HG03457 (cell line): ENCODE measurements around the gene CHST2.
"Not testable (repeated sequence)": the region's sequence is repeated elsewhere in the genome, so short reads cannot be mapped to it uniquely, and the experiment has no call there.

Experiments
- ATAC-seq: cut with Tn5 transposase; IDR thresholded peaks from one replicate; pipeline ENCODE4 v1.9.1; 2021; ENCODE audit warnings: moderate number of reproducible peaks; ENCODE audit not compliant: unreplicated experiment

CHST2 gene, protein sequence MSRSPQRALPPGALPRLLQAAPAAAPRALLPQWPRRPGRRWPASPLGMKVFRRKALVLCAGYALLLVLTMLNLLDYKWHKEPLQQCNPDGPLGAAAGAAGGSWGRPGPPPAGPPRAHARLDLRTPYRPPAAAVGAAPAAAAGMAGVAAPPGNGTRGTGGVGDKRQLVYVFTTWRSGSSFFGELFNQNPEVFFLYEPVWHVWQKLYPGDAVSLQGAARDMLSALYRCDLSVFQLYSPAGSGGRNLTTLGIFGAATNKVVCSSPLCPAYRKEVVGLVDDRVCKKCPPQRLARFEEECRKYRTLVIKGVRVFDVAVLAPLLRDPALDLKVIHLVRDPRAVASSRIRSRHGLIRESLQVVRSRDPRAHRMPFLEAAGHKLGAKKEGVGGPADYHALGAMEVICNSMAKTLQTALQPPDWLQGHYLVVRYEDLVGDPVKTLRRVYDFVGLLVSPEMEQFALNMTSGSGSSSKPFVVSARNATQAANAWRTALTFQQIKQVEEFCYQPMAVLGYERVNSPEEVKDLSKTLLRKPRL

GRCh38 chr3:143119009-143119914 is at the start of gene CHST2:
Gene CHST2 (plus strand): TSS chr3:143119771. CDS start chr3:143120817, 1,046 bp downstream.
- peak; percentile 64 for ATAC-seq

DNA sequence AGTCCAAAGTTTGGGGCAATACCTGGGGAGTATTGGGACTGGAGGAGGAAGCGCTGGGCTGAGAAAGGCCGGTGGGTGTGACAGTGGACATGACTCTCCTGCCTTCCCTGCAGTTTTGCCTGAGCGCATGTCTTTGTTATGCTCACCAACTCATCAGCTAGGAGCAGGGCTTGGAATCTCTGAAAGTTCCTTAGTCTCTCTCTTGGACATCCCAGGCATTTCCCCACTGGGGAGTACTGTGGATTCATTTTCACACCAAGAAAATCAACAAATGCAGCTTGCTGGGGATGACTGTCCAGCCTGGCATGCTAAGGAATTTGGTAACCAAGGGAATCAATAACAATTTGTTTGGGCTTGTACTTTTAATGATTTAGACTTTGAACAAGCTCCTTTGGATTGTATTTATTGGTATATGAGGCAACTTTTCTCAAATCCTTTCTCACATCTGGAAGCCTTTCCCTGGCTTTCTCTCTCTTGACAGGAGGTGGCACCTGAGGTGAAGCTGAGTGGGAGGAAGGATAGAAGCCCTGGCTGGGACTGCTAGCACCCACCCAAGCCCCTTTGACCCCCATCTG is 48.5 kb upstream of the CHST2 start:
- no peak for ATAC-seq

- no peak for ATAC-seq
These were observed 47.8 kb upstream of the CHST2 start for GRCh38 chr3:143071776-143072175.

- ATAC-seq: not testable (repeated sequence)
These were observed 47.1 kb upstream of the CHST2 start for GRCh38 chr3:143072298-143073020.

DNA sequence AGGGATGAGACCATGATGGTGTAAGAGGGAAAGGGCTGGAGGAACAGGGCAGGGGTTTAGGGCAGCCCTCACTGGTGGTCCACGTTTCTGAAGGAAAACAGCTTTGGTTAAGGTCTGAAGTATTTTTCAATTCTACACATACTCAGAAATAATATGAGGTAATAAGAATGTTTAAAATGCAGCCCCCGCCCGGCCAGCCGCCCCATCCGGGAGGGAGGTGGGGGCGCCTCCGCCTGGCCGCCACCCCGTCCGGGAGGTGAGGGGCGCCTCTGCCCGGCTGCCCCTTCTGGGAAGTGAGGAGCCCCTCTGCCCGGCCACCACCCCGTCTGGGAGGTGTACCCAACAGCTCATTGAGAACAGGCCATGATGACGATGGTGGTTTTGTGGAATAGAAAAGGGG is 46.0 kb upstream of the CHST2 start:
- not testable (repeated sequence) for ATAC-seq

GRCh38 chr3:143073983-143074382 is 45.6 kb upstream of the CHST2 start:
- ATAC-seq: not testable (repeated sequence)

DNA sequence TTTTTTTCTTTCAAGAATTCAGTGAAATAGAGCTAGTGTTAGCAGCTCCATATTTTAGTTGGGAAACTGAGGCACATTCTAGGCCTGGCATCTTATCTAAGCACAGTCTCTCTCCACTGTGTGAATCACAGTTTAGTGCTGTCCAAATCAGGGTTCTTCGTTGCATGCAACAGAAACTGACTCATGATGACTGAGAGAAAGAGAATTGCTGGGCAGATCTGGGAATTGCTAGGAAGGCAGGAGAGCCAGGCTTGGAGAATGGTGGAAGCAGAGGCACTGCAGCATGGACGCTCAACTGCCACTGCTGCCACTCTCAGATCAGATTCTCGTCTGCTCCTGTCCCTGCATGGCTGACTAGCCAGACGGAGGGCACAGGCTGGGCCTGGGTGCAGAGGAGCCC is 40.7 kb upstream of the CHST2 start:
- no peak for ATAC-seq

GRCh38 chr3:143080196-143080595 is 39.4 kb upstream of the CHST2 start:
- ATAC-seq: no peak

GRCh38 chr3:143081365-143081764 is 38.2 kb upstream of the CHST2 start:
- ATAC-seq: no peak

DNA sequence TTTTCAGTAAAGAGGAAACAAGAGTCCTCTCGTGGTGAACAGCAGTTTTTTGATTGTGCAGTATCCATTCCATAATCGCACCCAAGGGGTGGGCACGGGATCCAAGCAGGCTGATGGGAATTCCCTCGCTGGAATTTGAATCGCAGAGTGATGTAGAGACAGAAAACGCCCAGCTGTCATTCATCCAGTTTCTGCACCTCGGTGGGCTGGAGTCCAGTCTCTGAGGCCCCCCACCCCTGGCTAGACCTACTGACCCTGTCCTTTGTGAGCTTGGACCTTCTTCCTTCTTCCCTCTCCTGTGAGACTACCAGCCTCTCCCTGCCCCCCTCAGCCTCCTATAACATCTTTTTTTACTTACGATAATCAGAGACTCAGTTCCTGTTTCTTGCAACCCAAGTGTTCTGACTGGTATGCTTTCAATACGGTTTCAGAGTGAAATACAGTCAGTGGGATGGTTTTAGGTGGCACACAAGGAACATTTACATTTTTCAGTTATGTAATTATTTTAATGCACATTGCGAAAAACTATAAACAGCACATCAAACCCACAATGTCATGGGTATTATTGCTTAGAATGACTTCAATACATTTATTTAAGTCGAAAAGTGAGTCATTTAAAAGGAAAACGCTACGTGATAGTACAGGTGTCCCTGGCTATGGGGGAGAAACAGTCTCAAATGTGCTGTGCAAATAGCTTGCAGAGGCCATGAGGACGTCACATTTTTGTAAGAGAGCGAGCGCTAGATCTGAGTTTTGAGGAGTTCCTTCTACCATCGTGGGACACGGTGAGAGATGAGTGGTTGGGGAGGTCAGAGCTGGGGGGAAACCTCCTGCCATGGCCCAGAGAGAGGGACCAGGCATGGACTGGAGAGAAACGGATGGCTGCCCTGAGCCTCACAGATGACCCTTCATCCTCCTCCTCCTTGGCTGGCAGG is 37.5 kb upstream of the CHST2 start:
- ATAC-seq: peak; percentile 81

- no peak for ATAC-seq
These were observed 35.8 kb upstream of the CHST2 start for GRCh38 chr3:143083781-143084180.

DNA sequence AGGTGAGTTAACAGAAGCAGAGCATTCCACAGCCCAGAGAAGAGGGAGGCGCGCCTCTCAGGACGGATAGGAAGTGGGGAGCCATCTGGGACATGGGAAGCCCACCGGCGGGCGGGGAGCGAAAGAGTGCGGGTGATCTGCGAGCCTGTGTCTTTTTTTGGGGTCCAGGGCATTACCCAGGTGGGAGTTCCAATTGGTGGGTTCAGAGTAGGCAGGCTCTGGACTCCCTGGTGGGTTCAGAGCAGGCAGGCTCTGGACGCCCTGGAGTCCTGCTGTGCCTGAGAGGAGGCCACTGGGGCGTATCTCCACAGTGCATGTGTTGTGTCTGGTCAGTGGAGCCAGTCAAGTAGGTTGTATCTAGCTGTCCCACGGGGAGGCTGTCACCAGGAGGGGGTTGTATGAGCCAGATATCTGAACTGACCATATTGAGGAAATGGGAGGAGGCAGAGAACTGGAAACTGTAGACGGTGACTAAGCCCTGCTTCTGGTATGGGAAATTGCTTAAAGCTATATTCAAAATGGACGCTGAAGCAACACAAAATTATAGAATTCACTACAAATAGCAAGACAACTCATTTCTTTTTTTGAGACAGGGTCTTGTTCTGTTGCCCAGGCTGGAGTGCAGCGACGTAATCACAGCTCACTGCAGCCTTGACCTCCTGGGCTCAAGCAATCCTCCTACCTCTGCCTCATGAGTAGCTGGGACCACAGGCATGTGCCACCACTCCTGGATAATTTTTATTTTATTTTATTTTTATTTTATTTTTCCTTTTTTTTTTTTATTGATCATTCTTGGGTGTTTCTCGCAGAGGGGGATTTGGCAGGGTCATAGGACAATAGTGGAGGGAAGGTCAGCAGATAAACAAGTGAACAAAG is 34.5 kb upstream of the CHST2 start:
- no peak for ATAC-seq

DNA sequence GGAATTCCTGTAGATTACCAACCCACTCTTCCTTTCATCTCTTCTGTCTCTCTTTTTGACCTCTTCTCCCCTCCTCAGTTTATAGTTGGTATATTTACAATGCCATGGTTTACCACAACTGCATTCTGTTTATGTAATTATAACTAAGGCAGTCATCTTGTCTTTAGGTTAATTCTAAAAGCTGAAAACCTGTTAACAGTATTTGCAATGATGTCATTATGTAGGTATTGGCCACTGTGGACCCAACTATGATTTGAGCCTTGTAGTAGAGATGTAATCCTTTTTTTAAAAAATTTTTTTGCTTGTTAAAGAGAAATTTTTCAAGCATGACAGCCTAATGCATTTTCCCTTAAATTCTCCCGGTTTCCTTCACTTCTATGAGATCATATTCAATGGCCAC is 30.7 kb upstream of the CHST2 start:
- ATAC-seq: no peak

- ATAC-seq: no peak
These were observed 29.6 kb upstream of the CHST2 start for GRCh38 chr3:143089965-143090364.

- no peak for ATAC-seq
These were observed 29.1 kb upstream of the CHST2 start for GRCh38 chr3:143090486-143090885.

- no peak for ATAC-seq
These were observed 28.4 kb upstream of the CHST2 start for GRCh38 chr3:143090976-143091837.

DNA sequence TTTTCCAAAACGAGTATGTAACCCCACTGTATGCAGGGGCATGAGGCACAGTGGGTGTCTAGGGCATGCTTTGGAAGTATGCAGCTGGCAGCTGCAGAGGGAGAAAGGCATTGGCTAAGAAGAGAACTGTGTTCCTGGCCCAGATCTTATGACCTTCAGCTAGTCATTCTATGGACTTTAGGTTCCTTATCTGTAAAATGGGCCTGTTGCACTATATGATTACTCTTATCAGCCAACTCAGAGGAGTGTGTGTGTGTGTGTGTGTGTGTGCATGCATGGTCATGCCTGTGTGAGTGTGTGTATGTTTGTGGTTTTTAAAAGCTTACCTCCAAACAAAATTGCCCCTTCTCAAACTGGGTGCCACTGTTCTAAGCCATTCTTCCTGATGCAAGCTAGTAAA is 27.4 kb upstream of the CHST2 start:
- no peak for ATAC-seq

GRCh38 chr3:143095813-143096212 is 23.8 kb upstream of the CHST2 start:
- ATAC-seq: no peak
